HFF-Myc (cell line): ENCODE data around the gene ARPC1B.
"Not testable (repeated sequence)": the region's sequence is repeated elsewhere in the genome, so short reads cannot be mapped to it uniquely, and the experiment has no call there.

ENCODE experiments used
- DNase-seq: peaks from one replicate; pipeline ENCODE4 v3.0.0-alpha.2; 2011; ENCODE audit warnings: low read depth; ENCODE audit errors: extremely low read depth
- H3K4me3 ChIP-seq: replicated peaks from 2 replicates; pipeline ENCODE4 v1.5.1; 2011; ENCODE audit warnings: low read depth, mild to moderate bottlenecking, control low read depth, low read length
- CTCF ChIP-seq: IDR thresholded peaks from 2 replicates; pipeline ENCODE4 v1.5.1; 2012; ENCODE audit warnings: mild to moderate bottlenecking, low read depth, low read length, control low read depth; ENCODE audit errors: missing control alignments

ARPC1B gene

GRCh38 chr7:99385564-99385963 is 11.0 kb downstream of the ARPC1B start:
- no peak for TF ChIP-seq CTCF
- no peak for DNase-seq
- no peak overlapping the region for H3K4me3 ChIP-seq

- no peak overlapping the region for H3K4me3 ChIP-seq
- DNase-seq, result no peak
- TF ChIP-seq CTCF, result peak; percentile 40
Measured at GRCh38 chr7:99386584-99387238, 12.2 kb downstream of the ARPC1B start.

DNA sequence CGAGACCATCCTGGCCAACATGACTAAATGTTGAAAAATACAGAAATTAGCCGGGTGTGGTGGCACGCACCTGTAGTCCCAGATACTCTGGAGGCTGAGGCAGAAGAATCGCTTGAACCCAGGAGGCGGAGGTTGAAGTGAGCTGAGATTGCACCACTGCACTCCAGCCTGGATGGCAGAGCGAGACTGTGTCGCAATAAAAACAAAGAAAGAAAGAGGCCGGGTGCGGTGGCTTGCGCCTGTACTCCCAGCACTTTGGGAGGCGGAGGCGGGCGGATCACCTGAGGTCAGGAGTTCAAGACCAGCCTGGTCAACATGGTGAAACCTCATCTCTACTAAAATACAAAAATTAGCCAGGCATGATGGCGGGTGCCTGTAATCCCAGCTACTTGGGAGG is 12.7 kb downstream of the ARPC1B start:
- not testable (repeated sequence) for H3K4me3 ChIP-seq, DNase-seq

DNA sequence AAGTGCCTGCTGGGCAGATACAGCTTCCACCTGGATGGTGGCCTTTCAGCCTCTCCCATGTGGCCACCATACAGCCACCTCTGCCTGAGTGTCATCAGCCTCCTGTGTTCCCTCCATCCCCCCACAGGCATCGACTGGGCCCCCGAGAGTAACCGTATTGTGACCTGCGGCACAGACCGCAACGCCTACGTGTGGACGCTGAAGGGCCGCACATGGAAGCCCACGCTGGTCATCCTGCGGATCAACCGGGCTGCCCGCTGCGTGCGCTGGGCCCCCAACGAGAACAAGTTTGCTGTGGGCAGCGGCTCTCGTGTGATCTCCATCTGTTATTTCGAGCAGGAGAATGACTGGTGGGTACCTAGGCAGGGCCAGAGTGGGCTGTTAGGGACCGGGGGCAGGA is 13.4 kb downstream of the ARPC1B start:
- TF ChIP-seq CTCF, result no peak
- H3K4me3 ChIP-seq, result no peak overlapping the region
- no peak for DNase-seq

DNA sequence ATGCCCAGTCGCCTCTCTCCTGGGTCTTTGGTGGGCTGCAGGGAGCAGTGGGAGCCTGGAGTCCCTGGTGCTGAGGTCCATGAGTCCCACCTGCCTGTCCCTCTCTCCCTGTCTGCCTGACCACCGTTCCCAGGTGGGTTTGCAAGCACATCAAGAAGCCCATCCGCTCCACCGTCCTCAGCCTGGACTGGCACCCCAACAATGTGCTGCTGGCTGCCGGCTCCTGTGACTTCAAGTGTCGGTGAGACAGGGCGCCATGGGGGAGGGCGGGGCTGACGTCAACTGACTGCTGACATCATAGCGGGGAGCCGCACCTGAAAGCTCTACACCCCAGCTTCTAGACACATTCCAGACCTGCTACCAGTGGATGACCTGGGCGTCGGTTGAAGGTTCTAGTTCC is 15.2 kb downstream of the ARPC1B start:
- DNase-seq, result no peak
- no peak for TF ChIP-seq CTCF

DNA sequence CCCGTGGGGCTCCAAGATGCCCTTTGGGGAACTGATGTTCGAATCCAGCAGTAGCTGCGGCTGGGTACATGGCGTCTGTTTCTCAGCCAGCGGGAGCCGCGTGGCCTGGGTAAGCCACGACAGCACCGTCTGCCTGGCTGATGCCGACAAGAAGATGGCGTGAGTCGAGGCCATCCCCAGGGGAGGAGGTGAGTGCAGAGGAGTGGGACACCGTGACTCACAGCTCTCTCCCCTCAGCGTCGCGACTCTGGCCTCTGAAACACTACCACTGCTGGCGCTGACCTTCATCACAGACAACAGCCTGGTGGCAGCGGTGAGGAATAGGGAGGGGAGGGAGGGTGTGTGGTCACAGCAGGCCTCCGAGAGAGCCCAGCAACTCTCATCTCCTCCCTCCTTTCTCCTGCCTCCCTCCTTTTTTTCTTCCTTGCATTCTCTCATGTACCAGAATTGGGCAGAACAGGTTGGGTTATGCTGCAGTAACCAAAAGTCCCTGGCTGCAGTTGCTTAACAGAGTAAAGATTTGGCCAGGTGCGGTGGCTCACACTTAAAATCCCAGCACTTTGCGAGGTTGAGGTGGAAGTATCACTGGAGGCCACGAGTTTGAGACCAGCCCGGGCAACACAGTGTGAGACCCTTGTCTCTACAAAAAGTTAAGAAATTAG is 16.5 kb downstream of the ARPC1B start:
- DNase-seq, result no peak
- no peak overlapping the region for H3K4me3 ChIP-seq
- no peak for TF ChIP-seq CTCF

More for the DNA sequence above, 15.2 kb downstream of the ARPC1B start:
- no peak overlapping the region for H3K4me3 ChIP-seq

DNA sequence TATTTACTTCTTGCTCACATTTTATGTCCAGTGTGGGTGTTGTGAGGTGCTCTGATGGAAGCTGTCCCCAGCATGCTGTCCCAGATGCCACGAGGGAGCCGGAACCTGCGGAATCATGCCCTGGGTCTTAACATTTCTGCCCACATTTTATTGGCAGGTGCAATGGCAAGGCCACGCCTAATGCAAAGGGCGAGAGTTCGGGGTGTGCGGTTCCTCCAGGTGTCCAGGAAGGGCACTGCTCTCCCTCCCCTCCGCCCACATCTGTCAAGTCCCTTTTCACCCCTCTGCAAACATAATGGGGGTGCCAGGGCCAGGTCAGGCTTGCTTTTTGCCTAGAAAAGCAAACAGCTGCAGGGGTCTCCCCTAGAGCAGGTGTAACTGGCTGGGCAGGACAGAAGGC is 17.5 kb downstream of the ARPC1B start:
- TF ChIP-seq CTCF, result no peak
- DNase-seq, result no peak
- no peak overlapping the region; the same call in 1 of the 2 replicates for H3K4me3 ChIP-seq
